Kidney capillary endothelial cell (primary cell): ENCODE results near the gene MARVELD2.
"Not testable (repeated sequence)": the region's sequence is repeated elsewhere in the genome, so short reads cannot be mapped to it uniquely, and the experiment has no call there.

Source experiments
- DNase-seq: peaks from one replicate; pipeline ENCODE4 v3.0.0-alpha.2; 2018; ENCODE audit warnings: low spot score

MARVELD2 gene

DNA sequence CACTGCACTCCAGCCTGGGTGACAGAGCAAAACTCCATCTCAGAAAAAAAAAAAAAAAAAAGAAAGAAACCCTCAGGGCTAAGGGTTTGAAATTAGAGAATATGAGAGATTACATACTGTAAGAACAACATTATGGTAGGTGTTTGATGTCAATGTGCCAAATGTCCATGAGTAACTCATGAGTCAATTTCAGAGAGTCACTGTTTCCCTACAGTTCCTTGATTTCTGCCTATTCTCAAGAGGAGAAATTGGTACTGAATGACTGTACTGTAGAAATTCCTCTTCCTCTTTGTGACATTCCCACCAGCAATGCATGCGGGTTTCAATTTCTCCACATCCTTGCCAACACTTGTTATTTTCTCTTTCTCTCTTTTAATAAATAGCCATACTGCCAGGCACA lies 35.2 kb downstream of the MARVELD2 start:
- peak; percentile 57 for DNase-seq

DNA sequence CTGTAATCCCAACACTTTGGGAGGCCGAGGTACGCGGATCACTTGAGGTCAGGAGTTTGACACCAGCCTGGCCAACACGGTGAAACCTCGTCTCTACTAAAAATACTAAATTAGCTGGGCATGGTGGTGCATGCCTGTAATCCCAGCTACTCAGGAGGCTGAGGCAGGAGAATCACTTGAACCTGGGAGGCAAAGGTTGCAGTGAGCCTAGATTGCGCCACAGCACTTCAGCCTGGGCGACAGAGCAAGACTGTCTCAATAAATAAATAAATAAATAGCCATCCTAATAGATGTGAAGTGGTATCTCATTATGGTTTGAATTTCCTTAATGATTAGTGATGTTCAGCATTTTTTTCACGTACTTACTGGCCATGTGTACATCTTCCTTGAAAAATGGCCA lies 35.6 kb downstream of the MARVELD2 start:
- not testable (repeated sequence) for DNase-seq

DNA sequence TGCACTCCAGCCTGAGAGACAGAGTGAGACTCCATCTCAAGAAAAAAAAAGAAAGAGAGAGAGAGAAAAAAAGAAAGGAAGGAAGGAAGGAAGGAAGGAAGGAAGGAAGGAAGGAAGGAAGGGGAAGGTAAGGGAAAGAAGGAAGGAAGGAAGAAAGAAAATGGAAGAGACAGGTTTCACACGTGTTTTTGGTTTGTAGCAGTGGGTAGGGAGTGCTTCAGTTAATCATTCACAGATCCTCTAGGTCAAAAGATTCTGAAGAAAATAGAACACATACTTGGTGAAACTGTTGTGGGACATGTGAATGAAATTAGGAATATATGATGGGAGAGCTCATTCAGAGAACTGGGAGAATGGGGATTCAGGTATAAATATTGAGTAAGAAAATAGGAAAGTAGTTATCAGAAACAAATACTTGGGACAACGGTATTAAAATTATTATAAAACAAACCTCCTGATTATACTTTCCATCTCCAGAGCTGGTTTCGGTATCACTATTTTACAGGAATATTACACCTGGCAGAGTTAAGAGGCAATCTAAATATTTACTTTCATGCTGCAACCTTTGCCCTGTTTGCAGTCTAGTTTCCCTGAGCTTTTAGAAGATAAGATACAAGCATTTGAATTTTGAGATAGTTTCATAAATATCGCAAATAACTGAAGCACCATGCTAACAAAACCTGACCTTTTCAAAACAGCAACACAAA lies 37.2 kb downstream of the MARVELD2 start:
- DNase-seq, result no peak

DNA sequence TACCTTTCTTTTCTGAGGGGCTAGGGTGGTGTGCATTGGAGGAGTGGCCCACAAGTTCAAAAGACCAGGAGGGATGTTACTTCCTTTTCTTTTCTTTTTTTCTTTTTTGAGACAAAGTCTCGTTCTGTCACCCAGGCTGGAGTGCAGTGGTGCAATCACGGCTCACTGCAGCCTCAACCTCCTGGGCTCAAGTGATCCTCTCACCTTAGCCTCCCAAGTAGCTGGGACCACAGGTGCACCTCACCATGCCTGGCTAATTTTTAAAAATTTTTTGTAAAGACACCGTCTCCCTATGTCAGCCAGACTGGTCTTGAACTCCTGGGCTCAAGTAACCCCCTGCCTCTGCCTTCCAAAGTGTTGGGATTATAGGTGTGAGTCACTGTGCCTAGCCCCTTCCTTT lies 38.6 kb downstream of the MARVELD2 start:
- not testable (repeated sequence) for DNase-seq

DNA sequence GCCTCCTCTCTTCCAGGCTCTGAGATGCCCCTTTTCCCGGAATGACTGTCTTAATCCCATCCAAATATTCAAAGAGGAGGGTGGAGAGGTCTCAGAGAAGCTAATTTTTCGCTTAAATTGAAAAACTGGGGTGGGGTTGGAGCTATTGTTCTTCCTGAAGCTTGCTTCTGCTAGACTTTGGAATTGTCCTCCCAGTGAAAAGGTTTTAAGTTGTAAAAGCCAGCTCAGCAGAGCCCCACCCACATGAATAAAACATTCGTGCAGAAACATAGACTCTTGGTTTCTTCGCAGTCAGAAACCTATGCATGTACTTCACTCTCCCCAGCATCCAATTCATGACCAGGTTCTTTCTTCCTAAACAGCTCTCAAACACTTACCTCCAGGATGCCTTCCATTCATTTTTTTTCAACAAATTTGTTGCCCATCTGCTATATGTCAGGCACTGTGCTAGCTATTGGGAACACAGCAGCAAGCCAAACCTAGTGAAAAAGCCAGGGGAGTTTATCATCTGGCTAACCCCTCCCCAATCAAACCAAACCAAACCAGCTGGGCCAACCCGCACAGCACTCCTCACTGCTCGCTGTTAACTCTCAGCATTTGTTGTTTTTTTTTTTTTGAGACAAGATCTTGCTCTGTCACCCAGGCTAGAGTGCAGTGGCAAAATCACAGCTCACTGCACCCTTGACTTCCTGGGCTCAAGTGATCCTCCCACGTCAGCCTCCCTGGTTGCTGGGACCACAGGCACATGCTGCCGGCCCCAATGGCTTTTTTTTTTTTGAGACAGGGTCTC lies 39.7 kb downstream of the MARVELD2 start:
- DNase-seq, result no peak

DNA sequence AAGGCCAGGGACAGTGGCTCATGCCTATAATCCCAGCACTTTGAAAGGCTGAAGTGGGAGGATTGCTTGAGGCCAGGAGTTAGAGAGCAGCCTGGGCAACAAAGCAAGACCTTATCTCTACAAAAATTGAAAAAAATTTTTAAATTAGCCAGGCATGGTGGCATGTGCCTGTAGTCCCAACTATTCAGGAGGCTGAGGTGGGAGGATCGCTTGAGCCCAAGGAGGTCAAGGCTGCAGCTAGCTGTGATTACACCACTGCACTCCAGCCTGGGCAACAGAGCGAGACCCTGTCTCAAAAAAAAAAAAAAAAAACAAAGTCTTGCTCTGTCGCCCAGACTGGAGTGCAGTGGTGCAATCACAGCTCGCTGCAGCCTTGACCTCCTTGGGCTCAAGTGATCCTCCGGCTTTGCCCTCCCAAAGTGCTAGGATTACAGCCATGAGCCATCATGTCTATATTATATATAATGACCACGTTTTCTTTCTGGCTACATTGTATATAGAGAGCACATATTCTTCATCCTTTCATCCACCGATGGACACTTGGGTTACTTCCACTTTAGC lies 40.6 kb downstream of the MARVELD2 start:
- not testable (repeated sequence) for DNase-seq

DNA sequence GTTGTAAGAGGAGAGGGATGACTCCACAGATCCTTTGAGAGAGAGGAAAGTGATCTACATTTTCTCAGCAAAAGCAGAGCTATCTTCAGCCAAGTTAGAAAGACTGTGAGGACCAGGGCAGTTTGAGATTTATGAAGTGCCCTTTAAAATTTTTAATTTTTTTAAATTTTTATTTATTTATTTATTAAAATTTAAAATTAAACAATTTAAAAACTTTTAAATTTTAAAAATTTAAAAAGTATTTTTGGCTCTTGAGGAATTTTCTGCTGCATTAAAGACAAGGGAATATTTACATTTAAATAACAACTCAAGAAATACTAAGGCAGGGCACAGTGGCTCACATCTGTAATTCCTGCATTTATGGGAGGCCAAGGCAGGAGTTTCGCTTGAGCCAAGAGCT lies 47.3 kb downstream of the MARVELD2 start:
- no peak for DNase-seq

DNA sequence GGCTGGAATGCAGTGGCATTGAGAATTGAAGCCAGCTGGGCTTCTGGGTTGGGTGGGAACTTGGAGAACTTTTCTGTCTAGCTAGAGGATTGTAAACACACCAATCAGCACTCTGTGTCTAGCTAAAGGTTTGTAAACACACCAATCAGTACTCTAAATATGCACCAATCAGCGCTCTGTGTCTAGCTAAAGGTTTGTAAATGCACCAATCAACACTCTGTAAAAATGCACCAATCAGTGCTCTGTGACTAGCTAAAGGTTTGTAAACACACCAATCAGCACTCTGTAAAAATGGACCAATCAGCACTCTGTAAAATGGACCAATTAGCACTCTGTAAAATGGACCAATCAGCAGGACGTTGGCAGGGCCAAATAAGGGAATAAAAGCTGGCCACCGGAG lies 51.5 kb downstream of the MARVELD2 start:
- DNase-seq, result not testable (repeated sequence)

DNA sequence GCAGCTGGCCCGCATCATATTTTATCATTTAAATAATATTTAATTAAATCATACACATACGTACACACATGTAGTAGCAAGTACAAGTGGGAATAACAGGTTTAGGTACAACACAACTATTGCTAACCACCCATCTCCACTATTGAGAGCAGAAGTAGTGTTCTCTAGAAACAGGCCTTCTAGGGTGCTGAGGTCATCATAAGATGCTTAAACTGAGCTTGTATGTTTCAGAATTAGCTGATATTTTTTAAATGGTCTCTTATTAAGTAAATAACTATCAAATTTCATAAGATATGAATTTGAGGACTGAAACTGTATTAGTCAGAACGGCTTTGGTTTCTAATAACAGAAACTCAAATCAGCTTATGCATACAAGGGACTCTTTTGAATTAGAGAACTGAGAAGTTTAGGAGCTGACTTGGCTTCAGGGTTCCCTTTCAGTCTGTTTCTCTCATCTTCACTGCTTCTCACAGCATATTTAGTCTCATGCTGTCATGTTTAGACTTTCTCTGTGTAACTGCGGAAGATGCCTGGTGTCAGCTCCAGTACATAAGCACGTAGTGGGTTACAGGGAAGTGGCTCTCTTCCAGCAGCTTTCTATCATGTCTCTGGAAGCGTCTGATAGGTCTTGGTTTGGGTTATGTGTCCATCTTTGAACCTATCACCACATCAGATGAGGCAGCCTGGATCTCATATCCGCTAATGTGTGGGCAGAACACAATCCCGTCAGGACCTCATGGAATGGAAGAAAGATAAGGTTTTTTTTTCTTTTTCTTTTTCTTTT lies 52.7 kb downstream of the MARVELD2 start:
- DNase-seq, result no peak

DNA sequence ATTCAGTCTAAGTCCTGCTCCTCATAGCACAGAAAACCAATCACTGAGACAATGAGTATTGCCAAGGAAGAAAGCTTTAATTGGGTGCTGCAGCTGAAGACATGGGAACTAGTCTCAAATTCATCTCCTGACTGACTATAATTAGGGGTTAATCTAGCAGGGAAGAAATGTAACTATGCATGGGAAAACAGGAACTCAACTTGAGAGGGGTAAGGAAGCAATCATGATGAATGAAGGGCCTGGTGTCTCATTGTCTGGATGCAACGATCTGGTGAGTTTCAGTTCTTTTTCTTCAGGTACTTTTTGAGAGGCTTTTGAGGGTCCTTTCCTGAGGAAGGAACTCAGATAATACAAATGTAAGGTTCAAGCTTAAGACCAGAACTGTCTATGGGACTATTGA lies 53.7 kb downstream of the MARVELD2 start:
- no peak for DNase-seq

DNA sequence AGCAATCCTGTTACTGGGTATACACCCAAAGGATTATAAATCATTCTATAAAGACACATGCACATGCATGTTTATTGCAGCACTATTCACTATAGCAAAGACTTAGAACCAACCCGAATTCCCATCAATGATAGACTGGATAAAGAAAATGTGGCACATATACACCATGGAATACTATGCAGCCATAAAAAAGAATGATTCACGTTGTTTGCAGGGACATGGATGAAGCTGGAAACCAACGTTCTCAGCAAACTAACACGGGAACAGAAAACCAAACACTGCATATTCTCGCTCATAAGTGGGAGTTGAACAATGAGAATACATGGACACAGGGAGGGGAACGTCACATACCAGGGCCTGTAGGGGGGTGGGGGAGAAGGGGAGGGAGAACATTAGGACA lies 56.6 kb downstream of the MARVELD2 start:
- not testable (repeated sequence) for DNase-seq

DNA sequence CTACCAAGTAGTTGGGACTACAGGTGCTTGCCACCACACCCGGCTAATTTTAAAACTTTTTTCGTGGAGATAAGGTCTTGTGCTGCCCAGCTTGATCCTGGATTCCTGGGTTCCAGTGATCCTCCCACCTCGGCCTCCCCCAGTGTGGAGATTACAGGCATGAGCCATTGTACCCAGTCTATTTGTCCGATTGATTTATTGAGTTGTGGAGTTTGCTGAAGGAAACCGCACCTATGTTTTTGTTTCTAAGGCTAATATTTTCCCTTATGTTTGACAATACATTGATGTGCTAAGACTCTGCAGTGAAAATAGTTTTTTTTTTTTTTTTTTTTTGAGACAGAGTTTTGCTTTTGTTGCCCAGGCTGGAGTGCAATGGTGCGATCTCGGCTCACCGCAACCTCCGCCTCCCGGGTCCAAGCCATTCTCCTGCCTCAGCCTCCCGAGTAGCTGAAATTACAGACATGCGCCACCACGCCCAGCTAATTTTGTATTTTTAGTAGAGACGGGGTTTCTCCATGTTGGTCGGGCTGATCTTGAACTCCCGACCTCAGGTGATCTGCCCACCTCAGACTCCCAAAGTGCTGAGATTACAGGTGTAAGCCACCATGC lies 57.7 kb downstream of the MARVELD2 start:
- DNase-seq, result not testable (repeated sequence)

DNA sequence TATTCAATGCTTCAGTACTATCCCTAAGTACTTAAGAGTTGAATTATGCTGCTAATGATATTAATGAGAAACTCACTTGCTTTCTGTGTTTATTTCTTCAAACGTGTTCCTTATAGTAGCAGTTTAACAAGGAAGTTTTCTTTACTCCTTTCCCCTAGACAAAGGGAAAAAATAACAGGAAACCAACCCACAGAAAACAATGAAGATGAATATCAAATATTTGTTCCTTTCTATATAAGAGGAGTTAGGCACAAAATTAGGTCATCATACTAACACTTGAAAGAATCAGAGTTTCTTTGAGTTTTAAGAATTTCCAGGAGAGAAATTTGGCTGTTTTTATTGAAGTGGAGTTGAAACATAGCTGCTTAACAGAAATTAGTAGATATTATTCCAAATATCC lies 62.3 kb downstream of the MARVELD2 start:
- DNase-seq, result no peak

DNA sequence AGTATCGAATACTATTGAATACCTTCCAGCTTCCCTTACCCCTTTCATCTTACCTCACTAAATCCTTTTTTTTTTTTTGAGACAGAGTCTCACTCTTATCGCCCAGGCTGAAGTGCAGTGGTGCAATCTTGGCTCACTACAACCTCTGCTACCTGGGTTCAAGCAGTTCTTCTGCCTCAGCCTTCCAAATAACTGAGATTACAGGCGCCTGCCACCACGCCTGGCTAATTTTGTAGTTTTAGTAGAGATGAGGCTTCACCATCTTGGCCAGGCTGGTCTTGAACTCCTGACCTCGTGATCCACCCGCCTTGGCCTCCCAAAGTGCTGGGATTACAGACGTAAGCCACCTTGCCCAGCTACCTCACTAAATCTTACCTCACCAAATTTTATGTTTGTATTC lies 63.4 kb downstream of the MARVELD2 start:
- DNase-seq, result not testable (repeated sequence)

DNA sequence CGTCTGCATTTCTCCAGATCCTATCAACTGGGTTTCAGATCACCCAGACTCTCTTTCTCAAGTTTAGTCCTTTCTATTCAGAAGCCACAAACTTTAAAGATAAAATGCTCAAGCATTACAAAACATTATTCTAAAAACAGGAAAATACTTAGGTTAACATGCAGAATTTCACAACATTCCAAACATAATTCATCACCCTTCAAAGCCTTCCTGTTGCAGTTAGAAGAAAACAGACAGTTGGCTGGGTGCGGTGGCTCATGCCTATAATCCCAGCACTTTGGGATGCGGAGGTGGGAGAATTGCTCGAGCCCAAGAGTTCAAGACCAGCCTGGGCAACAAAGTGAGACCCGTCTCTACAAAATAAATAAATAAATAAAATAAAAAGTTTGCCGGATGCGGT lies 70.0 kb downstream of the MARVELD2 start:
- DNase-seq, result no peak

DNA sequence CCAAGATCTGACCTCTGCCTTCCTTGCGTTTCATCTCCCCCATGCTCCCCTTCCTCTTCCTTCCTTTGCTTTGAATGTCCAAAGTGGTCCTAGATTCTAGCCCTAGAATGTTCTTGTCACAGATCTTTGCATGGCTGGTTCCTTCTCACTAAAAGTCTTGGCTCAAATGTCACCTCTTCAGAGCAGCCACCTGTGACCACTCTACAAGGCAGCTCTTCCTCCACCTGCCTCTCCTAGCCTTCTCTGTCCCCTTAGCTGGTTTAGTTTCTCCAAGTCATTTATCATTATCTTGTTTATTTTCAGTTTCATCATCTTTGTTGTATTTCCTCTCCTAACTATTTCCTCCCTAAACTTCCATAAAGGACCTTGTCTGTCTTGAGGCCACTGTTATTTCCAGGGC lies 70.6 kb downstream of the MARVELD2 start:
- no peak for DNase-seq

DNA sequence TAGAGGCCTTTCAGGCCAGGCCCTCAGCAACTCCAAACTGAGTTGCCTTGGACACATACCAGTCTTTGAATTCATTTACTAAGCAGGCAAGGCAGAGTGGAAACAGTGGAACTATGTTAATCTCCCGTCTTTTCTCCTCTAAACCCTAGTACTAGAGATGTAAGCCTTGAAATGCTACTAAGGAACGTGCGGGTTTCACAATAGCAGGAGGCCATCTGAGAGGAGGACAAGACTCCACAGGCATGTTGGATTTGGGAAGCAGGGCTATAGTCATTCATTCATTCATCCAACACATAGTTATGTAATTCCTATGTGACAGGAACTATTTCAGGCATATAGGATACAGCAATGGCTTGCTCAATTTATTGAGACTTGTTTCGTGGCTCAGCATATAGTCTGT lies 74.3 kb downstream of the MARVELD2 start:
- no peak for DNase-seq

DNA sequence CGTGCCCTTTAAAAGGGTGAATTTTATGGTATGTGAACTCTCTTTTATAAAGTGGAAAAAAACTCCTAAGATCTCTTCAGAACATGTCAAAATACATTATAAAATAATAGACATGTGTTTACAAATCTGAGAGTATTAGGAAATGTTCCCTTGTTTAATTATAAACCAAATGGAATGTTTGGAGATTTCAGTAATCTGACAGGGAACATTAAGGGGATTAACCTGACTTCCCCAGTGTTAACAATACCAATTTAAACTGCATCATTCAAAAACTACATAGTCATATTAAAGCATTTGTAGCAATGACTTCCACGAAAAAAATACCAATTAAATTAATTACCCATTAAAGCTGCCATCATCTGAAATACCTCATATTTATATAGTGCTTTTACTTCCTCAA lies 76.1 kb downstream of the MARVELD2 start:
- no peak for DNase-seq

DNA sequence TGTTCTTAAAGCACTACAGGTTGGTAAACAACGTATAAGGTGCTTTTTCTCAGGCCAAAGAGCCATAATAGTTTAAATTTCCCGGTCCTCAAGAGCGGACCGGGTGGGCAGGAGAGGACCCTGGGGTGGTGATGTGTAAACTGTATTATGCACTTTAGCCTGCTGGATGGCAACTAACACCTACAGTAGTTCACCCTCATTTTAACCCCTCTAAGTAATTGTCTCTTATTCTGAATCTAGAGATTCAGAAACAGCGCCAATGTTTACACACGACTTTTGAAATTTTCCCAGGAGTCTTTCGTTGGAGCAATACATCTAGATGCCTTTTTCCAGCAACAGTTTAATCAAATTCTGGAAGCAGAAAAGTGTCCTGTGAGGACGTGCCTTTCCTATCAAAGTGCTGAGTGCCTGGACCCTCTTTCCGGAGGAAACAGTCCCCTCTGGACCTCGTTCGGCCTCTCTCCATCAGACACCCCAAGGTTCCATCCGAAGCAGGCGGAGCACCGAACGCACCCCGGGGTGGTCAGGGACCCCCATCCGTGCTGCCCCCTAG lies 77.0 kb downstream of the MARVELD2 start:
- no peak for DNase-seq

DNA sequence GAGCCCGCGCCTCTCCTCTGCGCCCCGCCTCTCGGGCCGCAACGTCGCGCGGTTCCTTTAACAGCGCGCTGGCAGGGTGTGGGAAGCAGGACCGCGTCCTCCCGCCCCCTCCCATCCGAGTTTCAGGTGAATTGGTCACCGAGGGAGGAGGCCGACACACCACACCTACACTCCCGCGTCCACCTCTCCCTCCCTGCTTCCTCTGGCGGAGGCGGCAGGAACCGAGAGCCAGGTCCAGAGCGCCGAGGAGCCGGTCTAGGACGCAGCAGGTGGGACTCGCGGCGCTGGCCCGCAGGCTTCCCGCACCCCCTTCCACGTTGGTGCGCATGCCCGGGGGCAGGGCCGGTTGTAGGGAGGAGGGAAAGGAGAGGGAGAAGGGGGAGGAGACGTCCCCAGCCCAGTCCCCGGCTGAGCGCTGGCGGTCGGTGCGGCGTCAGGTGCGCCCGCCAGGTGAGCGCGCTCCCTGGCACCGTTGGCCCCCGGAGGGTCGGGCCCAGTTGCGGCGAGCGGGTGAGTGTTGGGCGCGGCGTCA lies 77.5 kb downstream of the MARVELD2 start, which contains the start of gene OCLN:
OCLN (plus strand) TSS at position 400 of the 532 bp plus-strand sequence. CDS start 11,455 bp downstream, outside the sequence.
- DNase-seq, result no peak

DNA sequence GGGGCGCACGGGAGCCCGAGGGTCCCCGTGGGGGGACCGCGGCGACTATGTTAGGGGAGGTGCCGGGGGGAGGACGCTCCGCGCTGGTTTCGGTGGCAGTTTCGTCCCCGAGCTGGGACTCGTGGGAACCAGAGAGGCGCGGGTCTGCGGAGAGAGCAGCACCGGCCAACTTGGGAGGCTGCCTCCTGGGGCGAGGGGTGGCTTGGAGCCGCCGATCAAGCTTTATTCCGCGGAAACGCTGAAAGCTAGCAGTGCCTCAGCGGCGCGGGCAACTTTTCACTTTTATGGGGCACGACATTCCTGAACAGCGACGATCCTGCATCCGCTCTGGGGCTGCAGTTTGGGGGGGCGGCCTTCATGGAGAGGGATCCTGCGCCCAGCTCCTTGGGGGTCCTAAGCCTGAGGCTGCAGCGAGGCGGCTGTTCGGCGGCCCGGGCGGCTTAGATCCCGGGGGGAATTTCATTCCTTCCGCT lies 78.0 kb downstream of the MARVELD2 start:
- DNase-seq, result no peak
